A204.1 (cell line): ENCODE data around the gene SPATA2L.
"Not testable (repeated sequence)": the region's sequence is repeated elsewhere in the genome, so short reads cannot be mapped to it uniquely, and the experiment has no call there.

ENCODE experiments used
- FAIRE-seq: peaks from 2 replicates; lab custom pipeline; 2012; peaks lifted over from hg19 to GRCh38; lab: Jason Lieb, UNC

Gene SPATA2L

GRCh38 chr16:89706518-89707260, 5.2 kb upstream of the SPATA2L start:
- no peak for FAIRE-seq

GRCh38 chr16:89705006-89705405, 3.5 kb upstream of the SPATA2L start:
- no peak for FAIRE-seq

DNA sequence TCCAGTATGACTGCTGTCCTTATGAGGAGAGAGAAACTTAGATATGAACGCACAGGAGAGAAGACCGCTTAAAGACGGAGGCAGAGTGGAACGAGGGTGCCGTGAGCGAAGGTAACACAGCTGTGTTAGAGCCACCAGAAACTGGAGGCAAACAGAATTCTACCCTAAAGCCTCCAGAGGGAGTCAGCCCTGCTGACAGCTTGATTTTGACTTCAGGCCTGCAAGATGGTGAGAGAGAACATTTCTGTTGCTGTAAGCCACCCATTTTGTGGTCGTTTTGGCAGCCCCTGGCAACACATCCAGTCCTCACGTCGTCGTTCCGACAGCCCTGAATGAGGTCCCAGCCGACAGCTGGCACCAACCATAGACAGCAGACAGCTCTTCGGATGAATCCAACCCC, 2.8 kb upstream of the SPATA2L start:
- FAIRE-seq = no peak

DNA sequence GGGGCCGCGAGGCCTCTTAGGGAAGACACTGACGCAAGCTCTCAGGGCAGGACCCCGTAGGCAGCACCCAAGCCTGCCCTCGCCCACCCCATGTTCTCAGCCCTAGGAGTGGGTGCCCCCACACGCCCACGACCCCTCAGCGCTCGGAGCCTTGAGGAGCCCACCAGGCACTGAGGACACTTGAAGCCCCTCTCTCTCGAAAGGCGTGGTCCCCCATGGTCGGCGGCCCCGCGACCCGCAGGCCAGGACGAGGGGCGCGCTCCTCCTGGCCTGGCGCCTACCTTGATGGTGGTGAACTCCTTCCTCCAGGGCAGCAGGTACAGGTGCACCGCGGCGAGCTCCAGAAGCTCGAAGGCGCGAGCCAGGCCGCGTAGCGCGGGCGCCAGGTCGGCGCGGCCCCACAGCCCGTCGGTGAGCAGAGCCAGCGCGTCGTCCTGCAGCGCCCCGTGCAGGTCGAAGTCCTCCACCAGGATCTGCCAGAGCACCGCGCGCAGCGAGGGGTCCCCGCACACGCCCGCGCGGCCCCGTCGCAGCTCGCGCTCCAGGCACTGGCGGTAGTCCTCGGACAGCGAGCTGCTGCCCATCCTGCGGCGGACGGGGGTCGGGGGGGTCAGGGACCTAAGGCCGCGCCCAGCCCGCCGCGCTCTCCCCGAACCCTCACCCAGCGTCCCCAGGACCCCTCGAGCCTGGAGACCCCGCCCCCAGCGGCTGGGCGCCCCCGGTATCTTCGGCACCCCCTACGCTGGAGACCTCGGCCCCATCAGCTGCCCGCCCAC, 668 bp downstream of the SPATA2L start:
- no peak for FAIRE-seq

DNA sequence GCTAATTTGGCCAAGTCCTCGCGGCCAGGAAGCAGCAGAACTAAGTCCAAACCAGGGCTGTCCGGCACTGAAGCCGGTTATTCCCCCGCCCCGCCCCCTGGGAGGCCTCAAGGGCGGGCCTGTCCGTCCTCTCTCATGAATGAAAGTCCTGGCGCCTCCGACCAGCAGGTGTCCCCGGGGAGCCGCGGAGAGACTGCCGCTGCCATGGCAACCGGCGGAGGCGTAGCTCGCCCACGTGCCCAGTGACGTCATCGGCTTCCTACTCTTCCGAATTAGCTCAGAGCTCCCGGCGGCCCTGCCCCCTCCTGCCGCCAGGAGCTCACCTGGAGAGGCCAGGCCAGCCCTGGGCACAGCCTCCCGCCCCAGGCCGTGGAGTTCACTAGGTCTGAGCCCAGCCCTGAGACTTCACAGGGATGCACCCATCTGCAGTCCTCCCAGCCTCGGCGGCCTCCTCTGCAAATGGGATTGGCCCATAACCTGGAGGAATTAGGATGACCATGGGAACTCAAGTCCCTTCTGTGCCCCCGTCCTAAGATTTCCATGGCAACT, 1.3 kb downstream of the SPATA2L start:
- peak; percentile 93 for FAIRE-seq

- FAIRE-seq = not testable (repeated sequence)
Measured at GRCh38 chr16:89699629-89700099, 1.8 kb downstream of the SPATA2L start.

DNA sequence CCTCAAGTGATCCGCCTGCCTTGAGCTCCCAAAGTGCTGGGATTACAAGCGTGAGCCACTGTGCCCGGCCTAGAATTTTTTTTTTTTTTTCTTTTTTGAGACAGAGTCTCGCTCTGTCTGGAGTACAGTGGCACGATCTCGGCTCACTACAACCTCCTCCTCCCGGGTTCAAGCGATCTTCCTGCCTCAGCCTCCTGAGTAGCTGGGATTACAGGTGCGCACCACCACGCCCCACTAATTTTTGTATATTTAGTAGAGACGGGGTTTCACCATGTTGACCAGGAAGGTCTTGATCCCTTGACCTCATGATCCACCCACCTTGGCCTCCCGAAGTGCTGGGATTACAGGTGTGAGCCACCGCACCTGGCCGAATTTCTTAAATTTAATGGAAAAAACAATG, 2.8 kb downstream of the SPATA2L start:
- not testable (repeated sequence) for FAIRE-seq

DNA sequence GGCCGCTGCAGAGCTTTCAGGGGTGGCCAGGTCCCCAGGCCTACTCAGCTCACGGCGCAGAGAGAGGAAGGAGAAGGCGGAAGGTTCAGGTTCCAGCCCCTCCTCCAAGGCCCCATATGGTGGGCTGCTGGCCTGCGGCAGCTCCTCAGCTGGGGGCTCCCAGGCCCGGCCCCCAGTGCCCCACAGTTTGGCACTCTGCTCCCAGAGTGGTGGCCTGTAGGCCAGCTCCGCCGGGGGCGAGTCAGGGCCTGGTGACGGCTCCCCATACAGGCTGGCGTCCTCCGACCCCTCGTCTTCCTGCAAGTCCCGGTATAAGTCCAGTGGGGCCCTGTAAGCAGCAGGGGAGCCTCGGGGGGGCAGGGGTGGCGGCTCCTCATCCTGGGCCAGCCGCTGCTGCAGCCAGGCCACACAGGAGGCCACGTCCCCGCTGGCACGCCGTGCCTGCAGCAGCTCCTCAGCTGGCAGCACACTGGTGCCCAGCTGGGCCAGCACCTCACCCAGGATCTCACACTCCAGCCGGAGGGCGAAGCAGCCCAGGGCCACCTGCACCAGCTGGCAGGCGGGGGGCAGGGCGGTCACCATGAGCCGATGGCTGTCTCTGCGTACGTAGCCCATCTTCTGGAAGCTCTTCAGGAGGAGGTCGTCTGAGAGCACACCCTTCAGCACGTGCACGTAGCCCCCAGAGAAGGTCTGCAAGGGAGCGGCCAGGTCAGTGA, 3.7 kb downstream of the SPATA2L start:
- FAIRE-seq = no peak

DNA sequence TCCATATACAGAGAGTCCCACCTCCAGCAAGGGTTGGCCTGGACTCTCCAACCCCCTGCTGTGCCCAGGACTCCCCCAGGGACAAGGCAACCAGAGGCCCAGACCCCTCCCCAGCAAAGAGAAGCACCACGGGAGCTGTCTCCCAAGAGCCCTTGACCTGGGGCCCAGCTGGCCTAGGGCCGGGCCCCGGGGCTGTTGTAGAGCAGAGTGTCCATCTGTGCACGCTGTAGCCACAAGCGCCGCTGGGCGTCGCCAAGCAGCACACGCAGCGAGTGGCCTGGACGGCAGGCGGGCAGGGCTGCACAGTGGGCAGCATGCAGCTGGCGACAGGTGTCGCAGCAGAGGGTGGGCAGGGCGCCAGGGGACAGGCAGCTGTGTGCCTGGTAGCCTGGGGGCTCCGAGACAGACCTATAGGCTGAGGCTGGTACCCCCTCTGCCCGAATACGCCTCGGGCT, 4.3 kb downstream of the SPATA2L start:
- FAIRE-seq = no peak

DNA sequence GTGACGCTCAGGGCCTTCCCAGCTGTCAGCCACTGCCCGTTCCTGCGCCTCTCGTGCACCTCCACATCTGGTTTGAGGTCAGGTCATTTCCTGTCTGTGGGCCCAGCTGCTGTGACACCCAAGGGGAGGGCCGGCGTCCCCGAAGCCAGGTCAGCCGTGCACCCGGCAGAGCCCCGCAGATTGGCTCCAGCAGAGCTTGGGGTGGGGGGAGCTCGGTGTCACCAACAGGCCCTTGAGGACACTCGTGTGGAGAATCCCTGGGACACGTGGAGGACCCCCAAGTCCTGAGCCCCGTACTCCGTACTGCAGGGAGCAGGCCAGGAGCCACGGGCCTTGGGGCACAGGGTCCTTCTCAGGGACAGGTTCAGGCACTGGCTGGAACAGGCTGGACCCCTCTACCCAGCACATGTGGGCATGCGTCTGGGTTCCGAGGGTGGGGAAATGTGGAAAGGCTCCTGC, 4.8 kb downstream of the SPATA2L start:
- FAIRE-seq = no peak

DNA sequence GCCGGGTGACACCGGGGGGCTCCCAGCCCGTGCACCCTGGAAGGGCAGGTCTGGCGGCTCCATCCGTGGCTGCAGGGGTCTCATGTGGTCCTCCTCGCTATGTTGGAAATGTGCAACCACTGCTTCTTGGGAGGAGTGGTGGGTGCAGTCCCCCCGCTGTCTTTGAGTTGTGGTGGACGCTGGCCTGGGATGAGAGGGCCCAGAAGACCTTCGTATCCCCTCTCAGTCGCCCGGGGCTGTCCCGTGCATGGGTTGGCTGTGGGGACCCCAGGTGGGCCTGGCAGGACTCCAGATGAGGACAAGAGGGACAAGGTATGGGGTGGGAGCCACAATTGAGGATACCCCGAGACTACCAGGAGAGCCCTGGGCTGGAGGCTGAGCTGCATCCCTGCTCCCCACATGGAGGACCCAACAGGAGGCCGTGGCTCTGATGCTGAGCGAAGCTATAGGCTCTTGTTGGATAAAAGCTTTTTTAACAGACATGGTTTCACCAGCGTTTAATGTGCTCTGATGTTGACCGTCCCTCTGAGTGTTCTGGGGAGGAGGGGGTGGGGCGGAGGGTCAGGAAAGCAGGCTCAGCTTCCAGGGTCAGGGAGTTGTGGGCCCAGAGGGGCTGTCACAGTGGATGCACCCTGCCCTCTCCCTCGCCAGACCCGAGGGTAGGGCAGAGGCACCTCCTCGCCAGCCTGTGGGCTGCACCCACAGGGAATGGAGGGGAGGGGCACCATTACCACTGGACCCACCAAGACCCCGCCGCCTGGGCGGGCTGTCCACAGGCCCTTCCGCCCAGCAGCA, 5.4 kb downstream of the SPATA2L start:
- no peak for FAIRE-seq

DNA sequence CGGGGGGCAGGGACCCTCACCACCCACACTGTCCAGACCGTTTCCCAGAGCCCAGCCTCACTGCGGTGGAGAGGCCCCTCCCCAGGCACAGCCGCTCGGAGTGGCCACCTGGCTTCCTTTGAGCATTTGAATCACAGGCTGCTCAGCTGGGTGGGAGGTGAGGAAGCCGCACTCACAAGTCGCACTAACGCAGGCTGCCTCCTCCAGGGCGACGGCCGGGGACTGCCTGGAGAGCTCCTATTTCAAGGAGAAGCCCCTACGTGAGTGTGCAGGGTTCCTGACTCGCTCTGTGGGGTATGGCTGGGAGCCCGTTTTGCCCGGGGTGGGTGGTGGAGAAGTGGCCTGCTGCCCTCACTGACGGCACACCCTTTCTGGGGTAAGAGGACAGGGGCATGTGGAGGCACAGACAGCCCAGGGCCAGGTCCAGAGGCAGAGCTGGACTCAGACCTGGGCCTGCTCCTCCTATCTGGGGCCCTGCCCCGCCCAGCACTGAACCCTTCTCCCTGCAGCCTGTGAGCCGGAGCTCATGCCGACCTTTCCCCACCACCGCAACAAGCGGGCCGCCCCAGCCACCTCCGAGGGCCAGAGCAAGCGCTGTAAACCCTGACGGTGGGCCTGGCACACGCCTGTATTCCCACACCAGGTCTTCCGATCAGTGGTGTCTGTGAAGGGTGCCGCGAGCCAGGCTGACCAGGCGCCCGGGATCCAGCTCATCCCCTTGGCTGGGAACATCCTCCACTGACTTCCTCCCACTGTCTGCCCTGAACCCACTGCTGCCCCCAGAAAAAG, 6.2 kb downstream of the SPATA2L start:
- FAIRE-seq = no peak

DNA sequence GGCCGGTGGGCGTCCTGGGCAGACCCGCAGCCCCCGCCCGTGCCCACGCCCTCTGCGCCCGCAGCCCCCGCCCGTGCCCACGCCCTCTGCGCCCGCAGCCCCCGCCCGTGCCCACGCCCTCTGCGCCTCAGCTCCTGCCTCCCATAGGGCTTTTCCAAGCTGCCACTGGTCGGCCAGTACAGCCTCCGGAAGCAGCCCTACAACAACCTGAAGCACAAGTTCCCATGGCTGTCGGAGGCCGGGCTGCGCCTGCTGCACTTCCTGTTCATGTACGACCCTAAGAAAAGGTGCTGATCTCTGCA, 6.8 kb downstream of the SPATA2L start:
- FAIRE-seq = not testable (repeated sequence)

GRCh38 chr16:89693931-89694783, 7.3 kb downstream of the SPATA2L start:
- no peak for FAIRE-seq

- FAIRE-seq = no peak
Measured at GRCh38 chr16:89693289-89693731, 8.2 kb downstream of the SPATA2L start.

DNA sequence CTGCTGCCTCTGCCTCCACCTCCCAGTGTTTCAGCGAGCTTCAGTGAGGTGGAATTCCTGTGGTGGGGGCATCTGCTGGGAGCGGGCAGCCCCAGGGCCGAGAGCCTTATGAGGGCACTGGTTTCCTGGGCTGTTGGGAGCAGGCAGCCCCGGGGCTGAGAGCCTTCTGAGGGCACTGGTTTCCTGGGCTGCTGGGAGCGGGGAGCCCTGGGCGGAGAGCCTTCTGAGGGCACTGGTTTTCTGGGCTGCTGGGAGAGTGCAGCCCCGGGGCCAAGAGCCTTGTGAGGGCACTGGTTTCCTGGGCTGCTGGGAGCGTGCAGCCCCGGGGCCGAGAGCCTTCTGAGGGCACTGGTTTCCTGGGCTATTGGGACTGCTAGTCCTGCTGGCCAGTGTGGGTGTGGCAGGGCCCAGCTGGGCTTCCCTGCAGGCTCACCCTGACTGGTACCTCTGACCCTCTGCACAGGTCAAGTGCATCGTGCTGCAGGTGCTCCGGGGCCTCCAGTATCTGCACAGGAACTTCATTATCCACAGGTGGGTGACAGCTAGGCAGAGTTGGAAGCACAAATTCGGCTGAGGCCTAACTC, 9.4 kb downstream of the SPATA2L start:
- FAIRE-seq = no peak

GRCh38 chr16:89691231-89691985, 10.1 kb downstream of the SPATA2L start:
- no peak for FAIRE-seq

DNA sequence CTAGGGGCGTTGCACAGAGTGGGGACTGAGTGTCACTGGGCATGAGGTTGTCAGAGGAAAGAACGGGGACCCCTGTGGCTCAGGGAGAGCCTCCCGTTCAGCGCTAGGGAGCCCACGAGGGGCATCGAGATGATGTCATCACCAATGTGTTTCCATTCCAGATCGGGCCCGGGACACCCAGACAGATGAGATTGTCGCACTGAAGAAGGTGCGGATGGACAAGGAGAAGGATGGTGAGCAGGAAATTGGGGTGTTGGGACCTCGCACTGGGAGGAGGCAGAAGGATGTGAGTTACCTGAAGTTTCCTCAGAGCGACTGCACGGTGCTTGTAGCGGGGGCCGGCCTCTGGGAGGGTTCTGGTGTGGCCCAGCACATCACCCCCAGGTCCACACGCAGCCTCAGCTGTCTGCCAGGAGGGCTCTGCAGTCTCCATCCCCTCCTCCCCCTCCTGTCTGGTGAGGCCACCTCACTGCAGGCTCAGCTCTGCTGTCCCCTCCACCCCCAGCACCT, 11.1 kb downstream of the SPATA2L start:
- FAIRE-seq = no peak

- not testable (repeated sequence) for FAIRE-seq
Measured at GRCh38 chr16:89689621-89690020, 11.9 kb downstream of the SPATA2L start.
